Measurements from ENCODE around the gene CDK15.

- TF ChIP-seq CTCF (IDR thresholded peaks at IDR 0.05) (no peak), POLR2A (IDR thresholded peaks at IDR 0.05) (no peak)
Measured at GRCh38 chr2:201932511-201932910, 126.2 kb downstream of the CDK15 start.

All from right lobe of liver (tissue), 4 donors.